ENCODE measurements around the gene B4GAT1. TPM values are rescaled to one million over a fixed set of nuclear protein-coding genes. Genes with fewer than 3 reads are reported as not detected.

The B4GAT1 gene
- polyA plus RNA-seq, 3 donors: 0.75 to 1.7 (median 1.7) TPM

DNA sequence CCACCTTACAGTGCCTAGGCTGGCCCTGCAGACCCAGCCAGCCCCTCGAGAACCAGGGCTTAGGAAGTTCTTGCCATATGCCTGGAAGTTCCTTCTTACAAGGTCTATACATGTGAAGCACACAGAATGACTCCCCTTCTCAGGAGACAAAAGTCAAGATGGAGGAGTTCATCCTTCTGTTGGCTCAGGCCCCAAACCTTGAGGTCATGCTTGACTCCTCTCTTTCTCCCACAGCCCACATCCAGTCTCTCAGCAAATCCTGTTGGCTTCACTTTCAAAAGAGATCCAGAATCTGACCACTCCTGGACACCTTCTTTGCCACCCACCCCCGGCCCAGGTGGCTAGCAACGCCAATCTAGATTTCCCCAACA, 28.8 kb downstream of the B4GAT1 start:
- Histone ChIP-seq H3K4me2 (replicated peaks; ENCODE audit: extremely low read depth, low read length, poor library complexity, severe bottlenecking) (peak overlapping the region; percentile 58), H3K79me2 (ENCODE audit: insufficient read depth, low read length) (no peaks in the 10 kb centered on the region), H2AFZ (ENCODE audit: insufficient read depth, low read depth, low read length, poor library complexity, severe bottlenecking) (peak overlapping the region; percentile 38), H3K36me3 (replicated peaks in 1 of 2; ENCODE audit: control insufficient read depth in 1 of 2, insufficient read depth in 2 of 2, low read length in 2 of 2) (no peaks in the 10 kb centered on the region), H3K4me3 (replicated peaks in 1 of 3; ENCODE audit: low read depth in 2 of 3, low read length in 3 of 3) (peak overlapping the region in 1 of 3 experiments; percentile 19), H3K27ac (ENCODE audit: low read depth in 1 of 2, low read length in 2 of 2) (peak overlapping the region; percentile 79 to 83), H4K20me1 (ENCODE audit: insufficient read depth, low read length) (no peaks in the 10 kb centered on the region), H3K4me1 (ENCODE audit: control insufficient read depth in 1 of 2, insufficient read depth in 2 of 2, low read length in 2 of 2) (peaks cover 38 to 45% of the 10 kb centered on the region in 2 donors), H3K27me3 (ENCODE audit: control insufficient read depth in 2 of 2, insufficient read depth in 2 of 2, low read length in 2 of 2) (no peaks in the 10 kb centered on the region), H3K9ac (ENCODE audit: insufficient read depth, low read length, poor library complexity, severe bottlenecking) (no peak overlapping the region), H3K9me3 (replicated peaks in 1 of 2; ENCODE audit: control insufficient read depth in 1 of 2, insufficient read depth in 1 of 2, low read length in 2 of 2) (no peaks in the 10 kb centered on the region)
- H3K4me3 Mint-ChIP-seq: peak overlapping the region in 1 of 2 donors; percentile 39
- H3K36me3 Mint-ChIP-seq: peaks cover 0 to 2% of the 10 kb centered on the region in 2 donors
- no peak for DNase-seq
- H3K27me3 Mint-ChIP-seq (ENCODE audit: low read depth in 3 of 3): peaks cover 0 to 16% (median 13%) of the 10 kb centered on the region in 3 donors
- H3K27ac Mint-ChIP-seq: peak overlapping the region; percentile 88 to 96 (median 94)
- 50% methylated on average over 2 of the region's 3 CpGs for WGBS (ENCODE audit: insufficient coverage)
- intact Hi-C loops (cut with micrococcal nuclease): loop anchor here in 1 of 2 donors (10.0 kb wide), 1 partner anchor 66 kb away; no protein-coding TSS in a partner anchor
- TF ChIP-seq CTCF (IDR thresholded peaks at IDR 0.05): no peak
- H3K9me3 Mint-ChIP-seq: peaks cover 0 to 9% (median 3%) of the 10 kb centered on the region in 7 donors
- peaks cover 36% of the 10 kb centered on the region for H3K4me1 Mint-ChIP-seq

GRCh38 chr11:66317723-66318599, 29.5 kb downstream of the B4GAT1 start:
- peak overlapping the region; percentile 39 to 69 for H3K4me3 Mint-ChIP-seq
- H3K36me3 Mint-ChIP-seq: peaks cover 0 to 2% of the 10 kb centered on the region in 2 donors
- no peaks in the 10 kb centered on the region for H3K36me3 ChIP-seq (replicated peaks in 1 of 2; ENCODE audit: control insufficient read depth in 1 of 2, insufficient read depth in 2 of 2, low read length in 2 of 2)
- peak overlapping the region; percentile 88 to 96 (median 94) for H3K27ac Mint-ChIP-seq
- peaks cover 0 to 9% (median 3%) of the 10 kb centered on the region in 7 donors for H3K9me3 Mint-ChIP-seq
- no peaks in the 10 kb centered on the region for H3K79me2 ChIP-seq (ENCODE audit: insufficient read depth, low read length)
- peak overlapping the region in 1 of 3 experiments; percentile 44 for H3K4me3 ChIP-seq (replicated peaks in 1 of 3; ENCODE audit: low read depth in 2 of 3, low read length in 3 of 3)
- intact Hi-C loops (cut with micrococcal nuclease): loop anchor here in 1 of 2 donors (10.0 kb wide), 1 partner anchor 67 kb away; no protein-coding TSS in a partner anchor
- no peak for TF ChIP-seq CTCF (IDR thresholded peaks at IDR 0.05)
- peaks cover 41% of the 10 kb centered on the region for H3K4me1 Mint-ChIP-seq
- no peaks in the 10 kb centered on the region for H4K20me1 ChIP-seq (ENCODE audit: insufficient read depth, low read length)
- H3K27me3 Mint-ChIP-seq (ENCODE audit: low read depth in 3 of 3): peaks cover 0 to 16% (median 13%) of the 10 kb centered on the region in 3 donors
- peak overlapping the region; percentile 58 for H3K4me2 ChIP-seq (replicated peaks; ENCODE audit: extremely low read depth, low read length, poor library complexity, severe bottlenecking)
- DNase-seq: peak; percentile 90 to 95 (median 94)
- peak overlapping the region; percentile 53 for H2AFZ ChIP-seq (ENCODE audit: insufficient read depth, low read depth, low read length, poor library complexity, severe bottlenecking)
- no peaks in the 10 kb centered on the region for H3K9me3 ChIP-seq (replicated peaks in 1 of 2; ENCODE audit: control insufficient read depth in 1 of 2, insufficient read depth in 1 of 2, low read length in 2 of 2)
- WGBS (ENCODE audit: insufficient coverage): 7% methylated on average over 12 of the region's 16 CpGs
- H3K4me1 ChIP-seq (ENCODE audit: control insufficient read depth in 1 of 2, insufficient read depth in 2 of 2, low read length in 2 of 2): peaks cover 45 to 51% of the 10 kb centered on the region in 2 donors
- peak overlapping the region; percentile 79 to 83 for H3K27ac ChIP-seq (ENCODE audit: low read depth in 1 of 2, low read length in 2 of 2)
- H3K27me3 ChIP-seq (ENCODE audit: control insufficient read depth in 2 of 2, insufficient read depth in 2 of 2, low read length in 2 of 2): no peaks in the 10 kb centered on the region
- peak overlapping the region; percentile 24 for H3K9ac ChIP-seq (ENCODE audit: insufficient read depth, low read length, poor library complexity, severe bottlenecking)

Measured in CD14-positive monocyte (primary cell).